Measurements from ENCODE around the gene PRPF38B. TPM values are rescaled to one million over a fixed set of nuclear protein-coding genes. Genes with fewer than 3 reads are reported as not detected.

Gene PRPF38B
- total and polyA plus RNA-seq, 9 of the 15 experiments (the other 6 are each of a cell fraction or from before 2014, with no cell fraction given), result 25.3 to 85.5 (median 66.4) TPM

DNA sequence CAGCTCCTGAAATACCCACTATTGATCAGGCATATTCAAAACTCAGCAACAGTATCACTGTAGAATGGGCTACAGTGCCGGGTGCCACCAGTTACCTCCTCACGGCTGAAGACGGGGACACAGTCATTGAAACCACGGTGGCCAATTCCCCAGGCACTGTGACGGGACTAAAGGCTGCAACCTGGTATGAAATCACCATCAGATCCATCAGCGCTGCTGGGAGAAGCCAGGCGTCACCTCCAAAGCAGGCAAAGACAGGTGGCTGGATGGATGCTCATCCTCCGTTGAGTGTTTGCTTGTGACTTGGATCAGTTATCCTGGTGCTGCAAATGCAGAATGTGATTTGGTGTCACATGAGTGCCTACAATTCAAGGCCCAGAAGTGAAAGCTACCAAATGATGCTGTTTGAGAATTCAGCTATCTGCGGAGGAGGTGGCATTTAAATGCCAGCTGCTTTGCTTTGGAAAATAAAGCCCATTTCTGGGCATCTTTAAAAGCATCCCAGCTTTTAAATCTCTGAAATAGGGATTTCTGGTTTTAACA, 25.7 kb downstream of the PRPF38B start:
- 14% methylated on average over 9 of the region's 9 CpGs for WGBS (ENCODE audit: insufficient coverage, low coverage, missing lambda C conversion rate)
- H4K20me1 ChIP-seq (replicated peaks; ENCODE audit: control insufficient read depth, insufficient read depth, low read length), result no peaks in the 10 kb centered on the region
- H3K4me1 ChIP-seq (replicated peaks in 1 of 2; ENCODE audit: control insufficient read depth in 2 of 2, insufficient read depth in 2 of 2, low read length in 2 of 2), result peaks cover 0 to 10% of the 10 kb centered on the region in 2 experiments; a peak in 3 of 5 replicates
- no peaks in the 10 kb centered on the region for H3K9me3 ChIP-seq (replicated peaks; ENCODE audit: control insufficient read depth, insufficient read depth, low read depth, low read length)
- H3K36me3 ChIP-seq (ENCODE audit: control insufficient read depth, insufficient read depth, low read length), result no peaks in the 10 kb centered on the region
- no peaks in the 10 kb centered on the region for H3K9me1 ChIP-seq (ENCODE audit: control insufficient read depth, insufficient read depth, low read length)
- intact Hi-C loops (cut with micrococcal nuclease), result no loop called here
- no TSS peak for BruUV-seq (replicated peaks)
- no peak overlapping the region for H3K27ac ChIP-seq (ENCODE audit: extremely low read depth, low read depth, low read length)
- ATAC-seq, result no peak
- in situ Hi-C loops (cut with MboI), result no loop called here
- DNase-seq (ENCODE audit: extremely low read depth in 1 of 4, low spot score in 3 of 4), result no peak
- ChIA-PET POLR2A (interaction anchor here (0.7 to 2.2 kb wide), 5 partner anchors 12 to 35 kb away, joined by 3 to 19 read pairs (median 3); no protein-coding TSS in a partner anchor), CTCF (ENCODE audit: low intra/inter-chr PET ratio) (no interaction called here)
- H3K4me2 ChIP-seq (ENCODE audit: insufficient read depth, low read length), result no peak overlapping the region
- no peak overlapping the region for H3K4me3 ChIP-seq
- H2AFZ ChIP-seq (ENCODE audit: low read depth, low read length), result no peak overlapping the region
- H3K79me2 ChIP-seq (ENCODE audit: control insufficient read depth, insufficient read depth, low read length), result no peaks in the 10 kb centered on the region
- no peak overlapping the region; a peak in 1 of 4 replicates for H3K9ac ChIP-seq (ENCODE audit: insufficient read depth in 1 of 2, low read depth in 2 of 2, low read length in 2 of 2)
- FAIRE-seq, result no peak
- peaks cover 19 to 24% of the 10 kb centered on the region in 2 experiments; a peak in 4 of 5 replicates for H3K27me3 ChIP-seq (ENCODE audit: control insufficient read depth in 2 of 2, insufficient read depth in 2 of 2, low read length in 2 of 2)
- no peak for TF ChIP-seq BDP1 (IDR thresholded peaks at IDR 0.05; ENCODE audit: insufficient read depth, insufficient read length)
- no peak for TF ChIP-seq MTA3 (IDR thresholded peaks at IDR 0.05; ENCODE audit: borderline replicate concordance)
- TF ChIP-seq, protein P1, sequence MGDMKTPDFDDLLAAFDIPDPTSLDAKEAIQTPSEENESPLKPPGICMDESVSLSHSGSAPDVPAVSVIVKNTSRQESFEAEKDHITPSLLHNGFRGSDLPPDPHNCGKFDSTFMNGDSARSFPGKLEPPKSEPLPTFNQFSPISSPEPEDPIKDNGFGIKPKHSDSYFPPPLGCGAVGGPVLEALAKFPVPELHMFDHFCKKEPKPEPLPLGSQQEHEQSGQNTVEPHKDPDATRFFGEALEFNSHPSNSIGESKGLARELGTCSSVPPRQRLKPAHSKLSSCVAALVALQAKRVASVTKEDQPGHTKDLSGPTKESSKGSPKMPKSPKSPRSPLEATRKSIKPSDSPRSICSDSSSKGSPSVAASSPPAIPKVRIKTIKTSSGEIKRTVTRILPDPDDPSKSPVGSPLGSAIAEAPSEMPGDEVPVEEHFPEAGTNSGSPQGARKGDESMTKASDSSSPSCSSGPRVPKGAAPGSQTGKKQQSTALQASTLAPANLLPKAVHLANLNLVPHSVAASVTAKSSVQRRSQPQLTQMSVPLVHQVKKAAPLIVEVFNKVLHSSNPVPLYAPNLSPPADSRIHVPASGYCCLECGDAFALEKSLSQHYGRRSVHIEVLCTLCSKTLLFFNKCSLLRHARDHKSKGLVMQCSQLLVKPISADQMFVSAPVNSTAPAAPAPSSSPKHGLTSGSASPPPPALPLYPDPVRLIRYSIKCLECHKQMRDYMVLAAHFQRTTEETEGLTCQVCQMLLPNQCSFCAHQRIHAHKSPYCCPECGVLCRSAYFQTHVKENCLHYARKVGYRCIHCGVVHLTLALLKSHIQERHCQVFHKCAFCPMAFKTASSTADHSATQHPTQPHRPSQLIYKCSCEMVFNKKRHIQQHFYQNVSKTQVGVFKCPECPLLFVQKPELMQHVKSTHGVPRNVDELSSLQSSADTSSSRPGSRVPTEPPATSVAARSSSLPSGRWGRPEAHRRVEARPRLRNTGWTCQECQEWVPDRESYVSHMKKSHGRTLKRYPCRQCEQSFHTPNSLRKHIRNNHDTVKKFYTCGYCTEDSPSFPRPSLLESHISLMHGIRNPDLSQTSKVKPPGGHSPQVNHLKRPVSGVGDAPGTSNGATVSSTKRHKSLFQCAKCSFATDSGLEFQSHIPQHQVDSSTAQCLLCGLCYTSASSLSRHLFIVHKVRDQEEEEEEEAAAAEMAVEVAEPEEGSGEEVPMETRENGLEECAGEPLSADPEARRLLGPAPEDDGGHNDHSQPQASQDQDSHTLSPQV (IDR thresholded peaks at IDR 0.05), result no peak
- no peak for TF ChIP-seq CCAR2 (IDR thresholded peaks at IDR 0.05; ENCODE audit: low read depth, low read length)
- no peak for TF ChIP-seq KDM1A (IDR thresholded peaks at IDR 0.05)
- TF ChIP-seq, protein P2, sequence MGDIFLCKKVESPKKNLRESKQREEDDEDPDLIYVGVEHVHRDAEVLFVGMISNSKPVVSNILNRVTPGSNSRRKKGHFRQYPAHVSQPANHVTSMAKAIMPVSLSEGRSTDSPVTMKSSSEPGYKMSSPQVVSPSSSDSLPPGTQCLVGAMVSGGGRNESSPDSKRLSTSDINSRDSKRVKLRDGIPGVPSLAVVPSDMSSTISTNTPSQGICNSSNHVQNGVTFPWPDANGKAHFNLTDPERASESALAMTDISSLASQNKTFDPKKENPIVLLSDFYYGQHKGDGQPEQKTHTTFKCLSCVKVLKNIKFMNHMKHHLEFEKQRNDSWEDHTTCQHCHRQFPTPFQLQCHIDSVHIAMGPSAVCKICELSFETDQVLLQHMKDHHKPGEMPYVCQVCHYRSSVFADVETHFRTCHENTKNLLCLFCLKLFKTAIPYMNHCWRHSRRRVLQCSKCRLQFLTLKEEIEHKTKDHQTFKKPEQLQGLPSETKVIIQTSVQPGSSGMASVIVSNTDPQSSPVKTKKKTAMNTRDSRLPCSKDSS (IDR thresholded peaks at IDR 0.05; ENCODE audit: low read depth, partially characterized antibody), result no peak
- no peak for TF ChIP-seq GABPB2 (CRISPR knock-in tag; conservative IDR thresholded peaks at IDR 0.05)
- TF ChIP-seq, protein P3, sequence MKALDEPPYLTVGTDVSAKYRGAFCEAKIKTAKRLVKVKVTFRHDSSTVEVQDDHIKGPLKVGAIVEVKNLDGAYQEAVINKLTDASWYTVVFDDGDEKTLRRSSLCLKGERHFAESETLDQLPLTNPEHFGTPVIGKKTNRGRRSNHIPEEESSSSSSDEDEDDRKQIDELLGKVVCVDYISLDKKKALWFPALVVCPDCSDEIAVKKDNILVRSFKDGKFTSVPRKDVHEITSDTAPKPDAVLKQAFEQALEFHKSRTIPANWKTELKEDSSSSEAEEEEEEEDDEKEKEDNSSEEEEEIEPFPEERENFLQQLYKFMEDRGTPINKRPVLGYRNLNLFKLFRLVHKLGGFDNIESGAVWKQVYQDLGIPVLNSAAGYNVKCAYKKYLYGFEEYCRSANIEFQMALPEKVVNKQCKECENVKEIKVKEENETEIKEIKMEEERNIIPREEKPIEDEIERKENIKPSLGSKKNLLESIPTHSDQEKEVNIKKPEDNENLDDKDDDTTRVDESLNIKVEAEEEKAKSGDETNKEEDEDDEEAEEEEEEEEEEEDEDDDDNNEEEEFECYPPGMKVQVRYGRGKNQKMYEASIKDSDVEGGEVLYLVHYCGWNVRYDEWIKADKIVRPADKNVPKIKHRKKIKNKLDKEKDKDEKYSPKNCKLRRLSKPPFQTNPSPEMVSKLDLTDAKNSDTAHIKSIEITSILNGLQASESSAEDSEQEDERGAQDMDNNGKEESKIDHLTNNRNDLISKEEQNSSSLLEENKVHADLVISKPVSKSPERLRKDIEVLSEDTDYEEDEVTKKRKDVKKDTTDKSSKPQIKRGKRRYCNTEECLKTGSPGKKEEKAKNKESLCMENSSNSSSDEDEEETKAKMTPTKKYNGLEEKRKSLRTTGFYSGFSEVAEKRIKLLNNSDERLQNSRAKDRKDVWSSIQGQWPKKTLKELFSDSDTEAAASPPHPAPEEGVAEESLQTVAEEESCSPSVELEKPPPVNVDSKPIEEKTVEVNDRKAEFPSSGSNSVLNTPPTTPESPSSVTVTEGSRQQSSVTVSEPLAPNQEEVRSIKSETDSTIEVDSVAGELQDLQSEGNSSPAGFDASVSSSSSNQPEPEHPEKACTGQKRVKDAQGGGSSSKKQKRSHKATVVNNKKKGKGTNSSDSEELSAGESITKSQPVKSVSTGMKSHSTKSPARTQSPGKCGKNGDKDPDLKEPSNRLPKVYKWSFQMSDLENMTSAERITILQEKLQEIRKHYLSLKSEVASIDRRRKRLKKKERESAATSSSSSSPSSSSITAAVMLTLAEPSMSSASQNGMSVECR (CRISPR knock-in tag; IDR thresholded peaks at IDR 0.05), result no peak

Measured in K562 (cell line).